IPS-15b (cell line): Measurements from ENCODE around the gene LIN54.
"Not testable (repeated sequence)": the region's sequence is repeated elsewhere in the genome, so short reads cannot be mapped to it uniquely, and the experiment has no call there.

Source experiments
- H3K27me3 ChIP-seq: one replicate; pipeline ENCODE4 v1.6.1; 2013; ENCODE audit warnings: low read length; ENCODE audit not compliant: control insufficient read depth, insufficient read depth
- H3K36me3 ChIP-seq: one replicate; pipeline ENCODE4 v1.6.1; 2013; ENCODE audit warnings: low read length; ENCODE audit not compliant: control insufficient read depth, insufficient read depth
- H3K4me1 ChIP-seq: one replicate; pipeline ENCODE4 v1.6.1; 2013; ENCODE audit warnings: mild to moderate bottlenecking, low read length; ENCODE audit not compliant: control insufficient read depth, insufficient read depth
- H3K4me3 ChIP-seq: one replicate; pipeline ENCODE4 v1.5.1; 2013; ENCODE audit warnings: low read depth, low read length
- H3K9ac ChIP-seq: one replicate; pipeline ENCODE4 v1.6.1; 2013; ENCODE audit warnings: low read depth, mild to moderate bottlenecking, low read length
- H3K9me3 ChIP-seq: one replicate; pipeline ENCODE4 v1.6.1; 2013; ENCODE audit warnings: mild to moderate bottlenecking, low read length; ENCODE audit not compliant: control insufficient read depth, insufficient read depth

Gene LIN54

DNA sequence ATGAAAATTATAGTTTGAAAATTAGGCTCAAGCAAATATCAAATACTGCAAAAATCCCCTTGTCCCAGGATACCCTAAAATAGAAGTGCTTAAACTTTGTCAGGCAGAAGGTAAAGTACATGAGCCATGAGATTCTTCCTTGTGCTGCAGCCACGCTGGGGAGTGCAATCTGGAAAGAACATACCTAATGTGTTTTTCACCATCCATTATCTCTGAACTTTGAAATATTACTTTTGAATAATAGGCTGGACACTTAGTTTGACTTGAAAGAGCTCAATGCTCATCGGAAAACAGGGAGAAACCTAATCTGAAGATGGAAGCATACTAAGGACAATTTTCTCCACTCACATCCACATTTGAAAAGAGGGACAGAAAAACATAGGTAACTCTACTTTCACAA, 91.2 kb downstream of the LIN54 start:
- H3K4me1 ChIP-seq, result no peaks in the 10 kb centered on the region
- no peaks in the 10 kb centered on the region for H3K36me3 ChIP-seq
- H3K9me3 ChIP-seq, result no peaks in the 10 kb centered on the region
- H3K27me3 ChIP-seq, result no peaks in the 10 kb centered on the region
- H3K9ac ChIP-seq, result no peak overlapping the region
- no peak overlapping the region for H3K4me3 ChIP-seq

DNA sequence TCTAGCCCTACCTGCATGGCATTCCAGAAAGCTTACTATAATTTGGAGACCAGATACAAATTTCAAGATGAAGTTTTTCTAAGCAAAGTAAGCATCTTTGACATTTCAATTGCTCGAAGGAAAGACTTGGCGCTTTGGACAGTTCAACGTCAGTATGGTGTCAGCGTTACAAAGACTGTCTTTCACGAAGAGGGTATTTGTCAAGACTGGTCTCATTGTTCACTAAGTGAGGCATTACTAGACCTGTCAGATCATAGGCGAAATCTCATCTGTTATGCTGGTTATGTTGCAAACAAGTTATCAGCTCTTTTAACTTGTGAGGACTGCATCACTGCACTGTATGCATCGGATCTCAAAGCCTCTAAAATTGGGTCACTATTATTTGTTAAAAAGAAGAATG, 92.5 kb downstream of the LIN54 start:
- Histone ChIP-seq H3K4me3 (no peak overlapping the region), H3K4me1 (no peaks in the 10 kb centered on the region), H3K9ac (no peak overlapping the region), H3K27me3 (no peaks in the 10 kb centered on the region), H3K9me3 (no peaks in the 10 kb centered on the region), H3K36me3 (no peaks in the 10 kb centered on the region)

DNA sequence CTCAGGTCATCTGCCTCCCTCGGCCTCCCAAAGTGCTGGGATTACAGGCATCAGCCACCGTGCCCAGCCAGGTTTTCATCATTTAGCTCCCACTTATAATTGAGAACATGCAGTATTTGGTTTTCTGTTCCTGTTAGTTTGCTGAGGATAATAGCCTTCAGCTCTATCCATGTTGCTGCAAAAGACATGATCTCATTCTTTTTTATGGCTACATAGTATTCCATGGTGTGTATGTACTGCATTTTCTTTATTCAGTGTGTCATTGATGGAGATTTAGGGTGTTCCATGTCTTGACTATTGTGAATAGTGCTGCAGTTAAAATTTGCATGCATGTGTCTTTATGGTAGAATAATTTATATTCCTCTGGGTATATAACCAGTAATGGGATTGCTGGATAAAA, 96.7 kb downstream of the LIN54 start:
- not testable (repeated sequence) for H3K9ac ChIP-seq, H3K27me3 ChIP-seq, H3K9me3 ChIP-seq, H3K4me3 ChIP-seq, H3K4me1 ChIP-seq, H3K36me3 ChIP-seq

DNA sequence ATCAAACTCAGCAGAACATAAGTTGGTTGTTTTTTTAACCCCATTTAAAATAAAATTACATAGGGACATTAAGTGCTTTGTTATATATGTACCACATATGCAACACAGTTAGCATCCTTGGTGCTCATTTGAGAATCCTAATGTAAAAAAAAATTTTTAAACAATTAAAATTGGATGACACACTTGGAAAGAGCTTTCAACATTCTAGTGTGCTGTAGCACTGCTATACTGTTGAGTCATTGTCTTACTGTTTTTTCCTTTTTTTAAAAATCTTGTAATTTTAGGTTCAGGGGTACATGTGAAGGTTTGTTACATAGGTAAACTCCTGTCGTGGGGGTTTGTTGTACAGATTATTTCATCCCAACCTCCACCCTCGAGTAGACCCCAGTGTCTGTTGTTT, 97.3 kb downstream of the LIN54 start:
- H3K27me3 ChIP-seq, result no peaks in the 10 kb centered on the region
- H3K4me1 ChIP-seq, result no peaks in the 10 kb centered on the region
- H3K9me3 ChIP-seq, result no peaks in the 10 kb centered on the region
- no peak overlapping the region for H3K9ac ChIP-seq
- peaks cover 2% of the 10 kb centered on the region for H3K36me3 ChIP-seq
- no peak overlapping the region for H3K4me3 ChIP-seq

DNA sequence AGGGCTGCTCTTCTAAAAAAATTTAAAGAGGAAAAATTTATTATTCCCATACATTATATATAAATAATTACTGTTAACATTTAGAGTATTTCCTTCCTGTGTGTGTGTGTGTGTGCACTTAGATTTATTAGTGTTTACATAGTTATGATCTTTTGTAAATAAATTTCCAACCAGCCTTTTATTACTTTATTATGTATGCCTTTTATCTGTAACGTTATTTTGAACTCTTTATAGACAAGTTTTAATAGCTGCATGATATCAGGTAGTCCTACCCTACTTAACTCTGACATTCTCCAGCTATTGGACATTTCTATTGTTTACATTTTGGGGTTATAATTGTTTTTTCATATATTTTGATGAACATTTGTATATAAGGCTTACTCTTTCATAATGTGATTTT, 101.3 kb downstream of the LIN54 start:
- Histone ChIP-seq H3K27me3 (no peaks in the 10 kb centered on the region), H3K4me3 (no peak overlapping the region), H3K36me3 (peaks cover 2% of the 10 kb centered on the region), H3K4me1 (no peaks in the 10 kb centered on the region), H3K9ac (no peak overlapping the region), H3K9me3 (no peaks in the 10 kb centered on the region)

DNA sequence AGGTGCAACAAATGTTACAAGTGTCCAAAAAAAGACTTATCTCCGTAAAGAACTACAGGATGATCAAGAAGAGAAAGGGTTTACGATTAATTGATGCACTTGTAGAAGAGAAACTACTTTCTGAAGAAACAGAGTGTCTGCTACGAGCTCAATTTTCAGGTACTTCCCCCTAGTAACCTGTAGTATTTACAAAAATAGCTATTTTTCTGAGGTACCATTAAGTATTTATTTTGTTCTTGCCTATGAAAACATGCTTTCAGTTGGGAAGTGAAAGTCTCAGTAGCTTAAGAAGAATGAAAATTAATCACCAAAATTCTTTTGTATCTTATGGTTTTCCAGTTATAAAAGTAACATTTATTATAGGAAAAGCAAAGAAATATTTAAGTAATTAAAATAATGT, 104.2 kb downstream of the LIN54 start:
- peaks cover 2% of the 10 kb centered on the region for H3K36me3 ChIP-seq
- H3K9ac ChIP-seq, result no peak overlapping the region
- no peak overlapping the region for H3K4me3 ChIP-seq
- H3K4me1 ChIP-seq, result no peaks in the 10 kb centered on the region
- H3K27me3 ChIP-seq, result no peaks in the 10 kb centered on the region
- H3K9me3 ChIP-seq, result no peaks in the 10 kb centered on the region

DNA sequence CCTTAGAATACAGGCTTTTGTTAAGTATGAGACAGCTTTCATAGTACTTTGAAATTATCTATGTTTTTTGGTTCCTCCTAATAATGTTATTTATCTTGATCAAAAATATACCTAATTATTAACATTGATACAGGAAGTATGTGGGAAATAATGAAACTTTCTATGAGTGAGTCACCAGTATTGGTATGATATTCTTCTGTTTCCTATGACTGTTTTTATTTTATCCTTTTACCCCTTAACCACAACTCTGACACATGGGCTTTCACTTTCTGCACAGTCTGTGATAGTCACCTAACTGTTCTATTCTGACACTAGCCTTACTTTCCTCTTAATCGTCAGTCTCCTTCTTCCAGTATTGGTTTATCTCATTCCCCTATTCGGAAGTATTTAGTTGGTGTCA, 105.4 kb downstream of the LIN54 start:
- no peak overlapping the region for H3K4me3 ChIP-seq
- H3K27me3 ChIP-seq, result no peaks in the 10 kb centered on the region
- no peaks in the 10 kb centered on the region for H3K36me3 ChIP-seq
- no peaks in the 10 kb centered on the region for H3K9me3 ChIP-seq
- H3K9ac ChIP-seq, result no peak overlapping the region
- H3K4me1 ChIP-seq, result no peaks in the 10 kb centered on the region

DNA sequence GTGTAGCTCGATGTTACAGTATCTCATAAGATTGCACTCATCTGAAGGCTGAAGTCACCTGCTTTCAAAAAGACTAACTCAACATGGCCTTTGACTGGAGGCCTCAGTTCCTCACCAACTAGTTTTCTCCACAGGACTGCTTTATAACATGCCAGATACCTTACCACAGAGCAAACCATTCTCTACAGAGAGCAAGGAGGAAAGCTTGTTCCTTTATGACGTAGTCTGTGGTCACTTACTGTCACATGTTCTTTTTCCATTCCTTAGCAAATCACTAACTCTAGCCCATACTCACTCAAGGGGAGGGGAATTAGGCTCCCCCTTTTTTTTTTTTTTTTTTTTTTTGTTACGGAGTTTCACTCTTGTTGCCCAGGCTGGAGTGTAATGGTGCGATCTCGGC, 106.9 kb downstream of the LIN54 start:
- Histone ChIP-seq H3K4me1 (no peaks in the 10 kb centered on the region), H3K27me3 (no peaks in the 10 kb centered on the region), H3K9me3 (no peaks in the 10 kb centered on the region), H3K36me3 (no peaks in the 10 kb centered on the region), H3K4me3 (no peak overlapping the region), H3K9ac (no peak overlapping the region)

DNA sequence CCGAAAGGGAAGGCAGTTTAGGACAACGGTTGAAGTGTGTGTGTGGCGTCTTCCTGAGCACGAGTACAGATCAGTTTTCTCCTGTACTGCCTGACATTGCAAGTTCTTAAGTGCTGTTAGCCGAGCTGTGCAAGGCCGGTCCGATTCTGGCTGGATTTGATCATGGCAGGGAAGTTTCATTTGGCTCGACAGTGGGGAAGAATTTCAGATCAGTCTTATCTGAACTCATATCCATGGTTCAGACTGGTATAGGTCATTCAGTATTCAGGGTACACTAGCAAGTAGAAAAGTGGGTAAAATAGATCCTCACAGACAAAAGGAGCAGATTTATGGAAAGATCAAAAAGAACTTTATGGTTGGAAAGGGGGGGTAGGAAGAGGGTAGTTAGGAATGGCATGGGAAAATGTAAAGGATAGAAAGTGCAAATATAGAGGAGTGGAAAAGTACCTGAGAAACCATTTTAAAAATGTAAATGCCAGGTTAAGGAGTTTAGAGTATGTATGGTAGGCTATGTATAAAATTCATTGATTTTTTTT, 109.4 kb downstream of the LIN54 start:
- Histone ChIP-seq H3K4me1 (no peaks in the 10 kb centered on the region), H3K9ac (peak overlapping the region; percentile 89), H3K36me3 (no peaks in the 10 kb centered on the region), H3K27me3 (no peaks in the 10 kb centered on the region), H3K4me3 (peak overlapping the region; percentile 96), H3K9me3 (no peaks in the 10 kb centered on the region)

DNA sequence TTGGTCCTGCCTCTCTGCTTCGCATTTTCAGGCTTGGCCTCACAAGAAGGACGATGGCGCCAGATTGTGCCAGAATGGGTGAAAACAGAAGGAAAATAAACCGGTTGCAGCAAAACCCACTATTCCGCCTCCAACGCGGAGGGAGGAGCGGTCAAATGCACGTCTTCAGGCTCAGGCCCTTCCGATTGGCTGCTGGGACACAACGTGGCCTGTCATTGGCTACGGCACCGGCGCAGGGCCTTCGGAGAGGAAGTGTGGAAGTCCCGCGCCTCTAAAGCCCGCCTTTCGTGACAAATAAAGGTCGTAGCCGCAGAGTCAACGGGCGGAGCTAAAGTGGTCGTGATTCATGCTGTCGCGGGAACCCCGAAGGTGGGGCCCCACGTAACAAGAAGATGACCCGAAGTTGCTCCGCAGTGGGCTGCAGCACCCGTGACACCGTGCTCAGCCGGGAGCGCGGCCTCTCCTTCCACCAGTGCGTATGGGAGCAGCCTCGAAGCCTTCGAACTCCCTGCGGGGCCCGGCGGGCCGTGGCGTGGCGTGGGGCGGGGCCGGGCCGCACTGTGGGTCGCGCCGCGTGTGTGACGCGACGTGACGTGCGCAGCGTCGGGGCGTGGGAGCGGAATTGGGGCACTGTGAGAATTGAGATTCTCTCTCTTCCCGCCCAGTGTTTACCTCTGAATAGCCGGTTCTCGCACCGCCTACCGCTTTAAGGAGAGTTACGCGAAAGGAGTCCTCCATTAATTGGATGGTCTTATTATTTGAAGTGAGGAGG, 110.0 kb downstream of the LIN54 start, which contains the start of gene THAP9:
THAP9 (plus strand) TSS at position 325 of the 772 bp plus-strand sequence; CDS start at position 393, 68 bp downstream.
- Histone ChIP-seq H3K4me1 (no peaks in the 10 kb centered on the region), H3K36me3 (no peaks in the 10 kb centered on the region), H3K9me3 (no peaks in the 10 kb centered on the region), H3K4me3 (peak within 1 kb of the TSS; percentile 96), H3K9ac (peak within 1 kb of the TSS; percentile 89), H3K27me3 (no peaks in the 10 kb centered on the region)

DNA sequence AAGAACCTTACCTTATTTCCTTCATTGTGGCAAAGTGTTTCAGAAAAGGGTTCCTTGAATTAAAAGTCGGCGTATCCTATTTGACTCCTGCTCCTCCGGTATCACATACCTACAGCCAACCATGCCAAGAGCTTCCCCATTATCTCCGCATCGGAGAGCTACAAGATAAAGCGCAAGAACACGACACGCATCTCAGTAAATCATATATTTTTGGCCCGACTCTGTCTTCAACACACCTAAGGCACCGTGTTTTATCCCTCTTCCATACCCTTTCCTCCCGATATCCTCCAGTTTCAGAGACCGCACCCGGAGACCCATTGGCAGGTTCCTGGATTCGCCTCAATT, 110.6 kb downstream of the LIN54 start:
- Histone ChIP-seq H3K4me1 (no peaks in the 10 kb centered on the region), H3K27me3 (no peaks in the 10 kb centered on the region), H3K9ac (peak overlapping the region; percentile 80), H3K9me3 (no peaks in the 10 kb centered on the region), H3K36me3 (peaks cover 2% of the 10 kb centered on the region), H3K4me3 (peak overlapping the region; percentile 96)

DNA sequence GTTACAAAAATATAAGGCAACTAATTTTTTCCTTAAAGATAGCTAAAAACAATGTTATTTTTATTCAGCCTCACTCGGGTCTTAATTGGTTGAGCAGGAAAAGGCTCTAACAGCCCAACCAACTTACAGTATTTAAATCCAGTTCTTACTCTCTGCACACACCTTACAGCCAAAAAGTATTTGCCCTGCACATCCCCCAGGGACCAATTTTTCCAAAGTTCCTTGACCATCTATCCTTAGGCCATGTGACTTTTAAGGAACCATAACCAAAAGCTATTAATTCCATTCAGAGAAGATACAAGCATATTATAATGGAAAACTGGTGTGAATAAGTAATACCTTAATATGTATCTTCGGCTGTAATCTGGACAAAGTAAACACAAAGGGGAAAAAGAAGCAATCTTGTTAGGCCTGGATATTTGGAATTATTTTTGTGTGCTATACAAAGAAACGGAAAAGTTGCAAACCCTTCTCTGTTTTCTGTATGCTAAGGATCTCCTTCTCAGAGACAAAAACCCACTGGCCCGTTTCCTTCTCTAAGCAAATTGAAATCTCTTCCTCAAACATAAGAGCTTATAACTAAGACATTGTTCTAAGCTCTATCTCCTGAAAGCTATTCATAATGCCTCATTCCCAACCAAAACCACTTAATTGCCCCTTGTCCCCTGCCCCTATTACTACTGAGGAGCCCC, 111.1 kb downstream of the LIN54 start:
- Histone ChIP-seq H3K9ac (peak overlapping the region; percentile 80), H3K4me3 (peak overlapping the region; percentile 96), H3K9me3 (no peaks in the 10 kb centered on the region), H3K36me3 (peaks cover 6% of the 10 kb centered on the region), H3K4me1 (no peaks in the 10 kb centered on the region), H3K27me3 (no peaks in the 10 kb centered on the region)
